GM23248 (cell line): Measurements from ENCODE around the gene UGT1A5.

Experiments used
- EZH2 ChIP-seq: fragments of 200-600 bp; sonication (generic); IDR thresholded peaks from 2 replicates; pipeline ENCODE4 v1.6.1; 2018; ENCODE audit warnings: antibody characterized with exemption, mild to moderate bottlenecking; ENCODE audit not compliant: insufficient read depth, poor library complexity, severe bottlenecking
- EZH2phosphoT487 ChIP-seq: fragments of 200-600 bp; sonication (generic); IDR thresholded peaks from 2 replicates; pipeline ENCODE4 v1.6.1; 2018; ENCODE audit warnings: antibody characterized with exemption, moderate library complexity, mild to moderate bottlenecking, low read depth; ENCODE audit not compliant: insufficient read depth

- TF ChIP-seq EZH2 = no peak
- no peak for TF ChIP-seq EZH2phosphoT487
These were observed 1.2 kb upstream of the UGT1A5 start for GRCh38 chr2:233711312-233712008.
